Astrocyte (in vitro differentiated cells and primary cell): ENCODE measurements around the gene DNMT3B. TPM values are rescaled to one million over a fixed set of nuclear protein-coding genes. Genes with fewer than 3 reads are reported as not detected.

ENCODE experiments used
- DNase-seq: peaks from one replicate; pipeline ENCODE4 v3.0.0-alpha.2; 2010; ENCODE audit warnings: low read depth
- FAIRE-seq: peaks from 2 replicates; lab custom pipeline; 2011; peaks lifted over from hg19 to GRCh38; lab: Jason Lieb, UNC
- H2AFZ ChIP-seq: 2 replicates; pipeline ENCODE4 v1.6.0; 2012; ENCODE audit warnings: low read depth, low read length, inconsistent platforms
- H3K27ac ChIP-seq: 2 replicates; pipeline ENCODE4 v1.5.1; 2011; ENCODE audit warnings: low read depth, low read length, inconsistent platforms
- H3K27me3 ChIP-seq: 2 replicates; pipeline ENCODE4 v1.6.0; 2011; ENCODE audit warnings: low read length, inconsistent platforms; ENCODE audit not compliant: insufficient read depth
- H3K36me3 ChIP-seq: 2 replicates; pipeline ENCODE4 v1.5.1; 2011; ENCODE audit warnings: low read length, inconsistent platforms; ENCODE audit not compliant: insufficient read depth
- H3K4me1 ChIP-seq: 2 replicates; pipeline ENCODE4 v1.5.1; 2011; ENCODE audit warnings: low read length, inconsistent platforms; ENCODE audit not compliant: insufficient read depth
- H3K4me2 ChIP-seq: 2 replicates; pipeline ENCODE4 v1.6.0; 2012; ENCODE audit warnings: low read length, inconsistent platforms
- H3K4me3 ChIP-seq: 2 replicates; pipeline ENCODE4 v1.5.1; 2011; ENCODE audit warnings: low read depth, mild to moderate bottlenecking, low read length, inconsistent platforms; ENCODE audit not compliant: insufficient read depth
- H3K79me2 ChIP-seq: 2 replicates; pipeline ENCODE4 v1.6.0; 2012; ENCODE audit warnings: mild to moderate bottlenecking, low read length, inconsistent platforms; ENCODE audit not compliant: insufficient read depth
- H3K9ac ChIP-seq: 2 replicates; pipeline ENCODE4 v1.6.0; 2012; ENCODE audit warnings: mild to moderate bottlenecking, low read length, inconsistent platforms
- H3K9me3 ChIP-seq: 2 replicates; pipeline ENCODE4 v1.5.1; 2012; ENCODE audit warnings: low read depth, mild to moderate bottlenecking, low read length, inconsistent platforms; ENCODE audit not compliant: insufficient read depth
- H4K20me1 ChIP-seq: 2 replicates; pipeline ENCODE4 v1.6.0; 2012; ENCODE audit warnings: low read length, inconsistent platforms; ENCODE audit not compliant: insufficient read depth
- H3K27ac Mint-ChIP-seq: one replicate; pipeline ENCODE4 v1.8.0; 2021; ENCODE audit warnings: mild to moderate bottlenecking, mixed read lengths; ENCODE audit not compliant: unreplicated experiment
- H3K27me3 Mint-ChIP-seq: one replicate; pipeline ENCODE4 v1.8.0; 2021; ENCODE audit warnings: low read depth, mixed read lengths; ENCODE audit not compliant: unreplicated experiment
- H3K36me3 Mint-ChIP-seq: one replicate; pipeline ENCODE4 v1.8.0; 2021; ENCODE audit warnings: low read depth, mixed read lengths; ENCODE audit not compliant: unreplicated experiment
- H3K4me1 Mint-ChIP-seq: one replicate; pipeline ENCODE4 v1.8.0; 2021; ENCODE audit warnings: low read depth, mixed read lengths; ENCODE audit not compliant: unreplicated experiment
- H3K4me3 Mint-ChIP-seq: one replicate; pipeline ENCODE4 v1.8.0; 2021; ENCODE audit warnings: mild to moderate bottlenecking, moderate library complexity, mixed read lengths; ENCODE audit not compliant: unreplicated experiment
- H3K9me3 Mint-ChIP-seq: one replicate; pipeline ENCODE4 v1.8.0; 2021; ENCODE audit warnings: mild to moderate bottlenecking, mixed read lengths; ENCODE audit not compliant: unreplicated experiment
- CTCF ChIP-seq: IDR thresholded peaks from 2 replicates; pipeline ENCODE4 v1.5.1; 2011; ENCODE audit warnings: low read depth, mild to moderate bottlenecking, inconsistent platforms, low read length, moderate library complexity; ENCODE audit not compliant: insufficient read depth
- EZH2 ChIP-seq: IDR thresholded peaks from 2 replicates; pipeline ENCODE4 v1.6.1; 2012; ENCODE audit warnings: mild to moderate bottlenecking, low read length, inconsistent platforms; ENCODE audit not compliant: insufficient read depth
- total RNA-seq: library from RNA; stranded (reverse); gene quantifications from 2 replicates; pipeline ENCODE4 v1.2.1, GENCODE V29; 2021

The DNMT3B gene
- total RNA-seq, 1 donor from 2014 or later: 5.0 TPM

GRCh38 chr20:32822225-32822624 is 60.0 kb downstream of the DNMT3B start:
- H3K9me3 Mint-ChIP-seq: no peaks in the 10 kb centered on the region
- peaks cover 4% of the 10 kb centered on the region for H3K36me3 ChIP-seq
- peaks cover 5% of the 10 kb centered on the region for H3K36me3 Mint-ChIP-seq
- H3K4me2 ChIP-seq: peak overlapping the region; percentile 97
- H3K27me3 ChIP-seq: no peaks in the 10 kb centered on the region
- H3K9me3 ChIP-seq: no peaks in the 10 kb centered on the region
- no peak for FAIRE-seq
- H3K4me3 Mint-ChIP-seq: peak overlapping the region; percentile 91
- H4K20me1 ChIP-seq: peaks cover 67% of the 10 kb centered on the region
- peaks cover 38% of the 10 kb centered on the region for H3K4me1 ChIP-seq
- peaks cover 33% of the 10 kb centered on the region for H3K4me1 Mint-ChIP-seq
- H3K4me3 ChIP-seq: no peak overlapping the region
- H3K27ac Mint-ChIP-seq: no peak overlapping the region
- DNase-seq: no peak
- H3K9ac ChIP-seq: peak overlapping the region; percentile 43
- H3K79me2 ChIP-seq: peaks cover 73% of the 10 kb centered on the region
- H3K27ac ChIP-seq: no peak overlapping the region
- no peaks in the 10 kb centered on the region for H3K27me3 Mint-ChIP-seq
- no peak for TF ChIP-seq EZH2
- no peak for TF ChIP-seq CTCF
- H2AFZ ChIP-seq: no peak overlapping the region

DNA sequence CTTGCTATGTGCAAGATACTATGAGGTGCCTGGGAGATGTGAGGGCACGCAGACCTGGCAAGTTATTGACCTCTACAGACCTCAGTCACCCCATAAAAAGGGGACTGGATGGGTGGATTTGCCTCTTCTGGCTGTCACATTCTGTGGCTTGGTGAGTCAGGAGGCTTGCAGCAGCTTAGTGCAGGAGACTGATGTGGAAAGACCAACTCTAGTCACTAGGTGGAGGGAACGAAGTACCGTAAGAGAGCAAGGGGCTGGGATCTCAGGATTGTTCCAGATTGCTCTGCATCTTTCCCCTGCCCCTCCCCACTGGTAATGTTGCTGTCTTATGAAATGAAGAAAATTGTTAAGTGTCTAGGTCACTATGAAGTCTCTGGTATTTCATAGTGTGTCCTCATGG is 60.9 kb downstream of the DNMT3B start:
- Histone ChIP-seq H3K9ac (peak overlapping the region; percentile 43), H2AFZ (no peak overlapping the region), H3K27ac (peak overlapping the region; percentile 31), H4K20me1 (peaks cover 75% of the 10 kb centered on the region), H3K9me3 (no peaks in the 10 kb centered on the region), H3K4me2 (peak overlapping the region; percentile 97), H3K36me3 (peaks cover 6% of the 10 kb centered on the region), H3K79me2 (peaks cover 80% of the 10 kb centered on the region), H3K4me1 (peaks cover 41% of the 10 kb centered on the region), H3K4me3 (no peak overlapping the region), H3K27me3 (no peaks in the 10 kb centered on the region)
- H3K36me3 Mint-ChIP-seq: peaks cover 5% of the 10 kb centered on the region
- peak; percentile 75 for DNase-seq
- no peaks in the 10 kb centered on the region for H3K9me3 Mint-ChIP-seq
- FAIRE-seq: no peak
- H3K27ac Mint-ChIP-seq: peak overlapping the region; percentile 91
- H3K27me3 Mint-ChIP-seq: no peaks in the 10 kb centered on the region
- H3K4me1 Mint-ChIP-seq: peaks cover 37% of the 10 kb centered on the region
- TF ChIP-seq EZH2 (no peak), CTCF (peak; percentile 17)
- H3K4me3 Mint-ChIP-seq: peak overlapping the region; percentile 5

GRCh38 chr20:32823737-32824588 is 61.8 kb downstream of the DNMT3B start:
- TF ChIP-seq EZH2: no peak
- no peak for TF ChIP-seq CTCF
- peak overlapping the region; percentile 43 for H3K9ac ChIP-seq
- no peaks in the 10 kb centered on the region for H3K9me3 Mint-ChIP-seq
- H3K79me2 ChIP-seq: peaks cover 89% of the 10 kb centered on the region
- H3K36me3 ChIP-seq: peaks cover 6% of the 10 kb centered on the region
- H3K4me3 Mint-ChIP-seq: peak overlapping the region; percentile 5
- H3K27me3 Mint-ChIP-seq: no peaks in the 10 kb centered on the region
- H3K4me3 ChIP-seq: no peak overlapping the region
- H3K27ac Mint-ChIP-seq: peak overlapping the region; percentile 91
- FAIRE-seq (no peak), DNase-seq (peak; percentile 30)
- peak overlapping the region; percentile 31 for H3K27ac ChIP-seq
- H3K36me3 Mint-ChIP-seq: peaks cover 5% of the 10 kb centered on the region
- peak overlapping the region; percentile 97 for H3K4me2 ChIP-seq
- peaks cover 43% of the 10 kb centered on the region for H3K4me1 Mint-ChIP-seq
- H3K27me3 ChIP-seq: no peaks in the 10 kb centered on the region
- peaks cover 84% of the 10 kb centered on the region for H4K20me1 ChIP-seq
- no peak overlapping the region for H2AFZ ChIP-seq
- H3K4me1 ChIP-seq: peaks cover 49% of the 10 kb centered on the region
- H3K9me3 ChIP-seq: no peaks in the 10 kb centered on the region
